ENCODE results near the gene ADPRM.

GRCh38 chr17:10735821-10736220, 38.4 kb downstream of the ADPRM start:
- TF ChIP-seq, protein P1, sequence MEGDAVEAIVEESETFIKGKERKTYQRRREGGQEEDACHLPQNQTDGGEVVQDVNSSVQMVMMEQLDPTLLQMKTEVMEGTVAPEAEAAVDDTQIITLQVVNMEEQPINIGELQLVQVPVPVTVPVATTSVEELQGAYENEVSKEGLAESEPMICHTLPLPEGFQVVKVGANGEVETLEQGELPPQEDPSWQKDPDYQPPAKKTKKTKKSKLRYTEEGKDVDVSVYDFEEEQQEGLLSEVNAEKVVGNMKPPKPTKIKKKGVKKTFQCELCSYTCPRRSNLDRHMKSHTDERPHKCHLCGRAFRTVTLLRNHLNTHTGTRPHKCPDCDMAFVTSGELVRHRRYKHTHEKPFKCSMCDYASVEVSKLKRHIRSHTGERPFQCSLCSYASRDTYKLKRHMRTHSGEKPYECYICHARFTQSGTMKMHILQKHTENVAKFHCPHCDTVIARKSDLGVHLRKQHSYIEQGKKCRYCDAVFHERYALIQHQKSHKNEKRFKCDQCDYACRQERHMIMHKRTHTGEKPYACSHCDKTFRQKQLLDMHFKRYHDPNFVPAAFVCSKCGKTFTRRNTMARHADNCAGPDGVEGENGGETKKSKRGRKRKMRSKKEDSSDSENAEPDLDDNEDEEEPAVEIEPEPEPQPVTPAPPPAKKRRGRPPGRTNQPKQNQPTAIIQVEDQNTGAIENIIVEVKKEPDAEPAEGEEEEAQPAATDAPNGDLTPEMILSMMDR (IDR thresholded peaks at IDR 0.05) = no peak
- TF ChIP-seq NFE2L2 (conservative IDR thresholded peaks at IDR 0.05; ENCODE audit: low read length) (no peak), JUNB (IDR thresholded peaks at IDR 0.05) (no peak), TP53 (CRISPR knock-in tag; IDR thresholded peaks at IDR 0.05) (no peak), USF2 (IDR thresholded peaks at IDR 0.05) (no peak), POLR2A (IDR thresholded peaks at IDR 0.05; ENCODE audit: low read length) (no peak), ZC3H11A (IDR thresholded peaks at IDR 0.05) (no peak), RAD21 (conservative IDR thresholded peaks at IDR 0.05 in 1 of 2, IDR thresholded peaks at IDR 0.05 in 1 of 2) (no peak), RCOR1 (IDR thresholded peaks at IDR 0.05; ENCODE audit: low read depth, low read length) (no peak), BHLHE40 (IDR thresholded peaks at IDR 0.05; ENCODE audit: low read depth, low read length) (no peak), POLR2AphosphoS2 (conservative IDR thresholded peaks at IDR 0.05; ENCODE audit: low read length) (no peak), CHD4 (IDR thresholded peaks at IDR 0.05; ENCODE audit: borderline replicate concordance) (no peak)

Measured in A549 (cell line).